DMS53 (cell line): ENCODE data around the gene FASTK.
A peak's percentile ranks its signal among the peaks of the same experiment; 100 is the strongest.

ENCODE experiments used
- DNase-seq: peaks from one replicate; lab custom pipeline; 2025; lab: John Stamatoyannopoulos, UW

FASTK gene

GRCh38 chr7:151117565-151117964 is 37.0 kb upstream of the FASTK start:
- DNase-seq: no peak

GRCh38 chr7:151116603-151117440 is 36.2 kb upstream of the FASTK start:
- no peak for DNase-seq

DNA sequence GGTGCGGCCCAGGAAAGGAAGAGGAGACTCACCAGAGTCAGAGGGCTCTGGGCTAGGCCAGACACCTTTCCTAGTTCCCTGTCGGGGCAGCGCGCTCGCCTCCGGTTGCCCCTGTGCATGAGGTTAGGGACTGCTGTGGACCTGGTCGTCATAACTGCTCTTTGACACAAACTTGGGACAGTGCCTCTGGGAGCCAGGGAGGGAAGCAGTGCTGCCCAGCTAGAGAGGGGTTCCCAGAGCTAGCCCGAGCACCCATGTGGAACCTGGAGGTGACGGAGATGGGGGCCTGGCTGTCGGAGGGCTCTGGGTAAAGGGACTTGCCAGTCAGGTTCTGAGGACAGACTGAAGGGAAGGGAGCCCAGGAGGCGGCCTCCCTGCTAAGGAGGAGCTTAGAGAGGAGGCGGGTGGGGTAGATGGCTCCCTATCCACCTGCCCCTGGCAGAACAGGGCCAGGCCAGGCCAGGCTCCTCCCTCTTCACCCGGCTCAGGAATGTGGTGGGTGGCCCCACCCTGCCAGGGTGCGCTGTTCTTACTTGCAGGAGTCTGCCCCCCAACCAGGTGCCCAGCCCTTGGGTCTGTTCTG is 35.3 kb upstream of the FASTK start:
- DNase-seq: peak; percentile 38

DNA sequence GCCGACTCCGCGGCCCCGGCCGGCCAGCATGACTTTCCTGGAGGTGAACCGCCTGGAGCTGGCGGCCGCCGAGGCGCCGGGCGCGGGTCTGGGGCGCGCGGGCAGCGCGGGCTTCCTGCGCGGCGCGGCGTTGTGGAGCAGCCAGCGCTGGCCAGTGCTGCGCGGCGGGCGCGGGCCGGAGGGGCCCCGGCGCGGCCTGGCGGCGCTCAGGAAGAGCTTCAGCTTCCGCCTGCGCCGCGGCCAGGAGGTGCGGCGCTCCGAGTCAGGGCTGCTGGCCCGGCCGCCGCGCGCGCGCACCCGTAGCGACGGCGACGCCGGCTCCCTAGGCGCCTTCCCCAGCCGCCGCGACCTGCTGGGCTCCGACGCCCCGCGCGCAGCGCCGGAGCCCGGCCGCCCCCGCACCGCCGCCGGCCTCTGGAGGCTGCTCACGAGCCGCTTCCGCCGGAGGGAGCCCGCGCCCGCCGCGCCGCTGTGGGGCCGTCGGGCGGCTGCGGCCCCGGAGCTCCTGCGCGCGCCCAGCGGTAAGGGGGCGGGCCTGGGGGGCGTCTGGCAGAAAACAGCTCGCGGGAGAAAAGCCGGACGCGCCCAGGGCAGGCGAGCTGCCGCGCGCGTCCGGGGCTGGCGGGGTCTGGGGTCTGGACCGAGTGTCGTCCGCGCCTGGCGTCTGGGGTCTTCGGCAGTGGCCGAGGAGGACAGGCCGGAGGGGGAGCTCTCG is 34.7 kb upstream of the FASTK start:
- no peak for DNase-seq

- DNase-seq: no peak
These were observed 33.8 kb upstream of the FASTK start for GRCh38 chr7:151114151-151115090.

DNA sequence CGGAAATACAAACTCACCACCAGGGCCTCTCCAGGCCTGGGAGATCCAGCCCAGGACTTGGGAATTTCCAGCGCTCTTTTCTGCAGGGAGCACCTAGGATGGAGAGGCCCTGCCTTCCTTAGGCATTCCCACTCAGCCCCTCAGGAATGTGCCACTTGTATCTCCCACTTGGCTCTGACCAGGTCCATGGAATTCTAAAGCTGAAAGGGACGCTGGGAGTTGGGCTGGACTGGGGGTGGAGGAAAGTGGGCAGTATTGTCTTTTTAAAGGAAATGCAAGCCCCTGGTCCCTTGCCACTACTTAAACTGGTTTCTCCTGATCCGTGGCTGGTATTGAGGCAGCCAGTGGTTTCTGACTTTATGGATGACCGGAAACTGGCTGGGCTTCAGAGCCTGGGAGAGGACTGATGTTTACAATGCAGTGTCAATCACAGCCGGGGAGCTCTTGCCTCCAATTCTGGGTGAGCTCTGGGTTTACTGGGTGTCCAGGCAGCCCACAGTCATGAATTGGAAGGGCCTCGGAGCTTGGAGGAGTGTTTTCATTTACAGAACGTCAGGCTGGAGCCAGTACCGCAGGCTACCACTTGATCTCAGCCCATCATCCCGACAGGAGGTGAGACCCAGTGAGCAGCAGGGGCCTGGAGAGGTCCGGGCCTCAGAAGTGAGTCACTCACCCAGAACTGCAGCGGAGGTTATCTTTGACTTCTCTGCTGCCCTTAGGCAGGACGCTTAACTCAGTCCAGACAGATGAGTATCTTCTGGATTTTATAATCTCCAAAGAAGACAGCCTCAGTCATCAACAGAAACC is 32.9 kb upstream of the FASTK start:
- DNase-seq: no peak

DNA sequence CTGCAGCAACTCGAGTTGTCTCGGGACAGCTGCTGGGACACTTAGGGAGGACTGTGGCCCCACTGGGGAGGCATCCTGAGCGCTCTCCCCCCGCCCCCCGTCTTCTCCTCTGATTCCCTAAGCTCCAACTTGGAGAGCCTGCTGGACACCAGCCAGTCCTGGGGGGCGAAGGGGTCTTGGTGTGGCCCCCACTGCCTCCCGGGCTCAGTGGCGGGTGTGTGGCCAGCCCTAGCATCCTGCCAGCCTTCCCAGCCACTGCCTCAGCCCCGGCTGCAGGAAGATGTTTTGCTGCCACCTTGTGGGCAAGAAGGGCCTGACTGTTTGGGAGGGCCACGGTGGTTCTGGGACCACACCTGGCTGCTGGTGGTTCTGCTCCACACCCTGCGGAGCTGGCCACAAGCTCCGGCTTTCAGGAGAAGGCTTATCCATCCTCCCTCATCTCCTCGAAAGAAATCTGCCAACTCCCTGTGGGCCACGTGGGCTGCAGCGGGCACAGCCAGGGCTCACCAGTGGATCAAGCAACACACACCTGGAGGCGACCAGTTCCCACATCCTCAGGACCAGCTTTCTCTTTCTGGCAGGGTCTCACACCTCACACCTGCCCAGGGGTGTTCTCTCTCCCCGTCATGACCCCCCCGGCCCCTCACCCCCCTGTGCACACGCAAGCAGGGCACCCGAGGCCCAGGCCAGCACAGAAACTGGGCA is 30.5 kb upstream of the FASTK start:
- DNase-seq: peak; percentile 87

- no peak for DNase-seq
These were observed 29.8 kb upstream of the FASTK start for GRCh38 chr7:151110236-151110940.

DNA sequence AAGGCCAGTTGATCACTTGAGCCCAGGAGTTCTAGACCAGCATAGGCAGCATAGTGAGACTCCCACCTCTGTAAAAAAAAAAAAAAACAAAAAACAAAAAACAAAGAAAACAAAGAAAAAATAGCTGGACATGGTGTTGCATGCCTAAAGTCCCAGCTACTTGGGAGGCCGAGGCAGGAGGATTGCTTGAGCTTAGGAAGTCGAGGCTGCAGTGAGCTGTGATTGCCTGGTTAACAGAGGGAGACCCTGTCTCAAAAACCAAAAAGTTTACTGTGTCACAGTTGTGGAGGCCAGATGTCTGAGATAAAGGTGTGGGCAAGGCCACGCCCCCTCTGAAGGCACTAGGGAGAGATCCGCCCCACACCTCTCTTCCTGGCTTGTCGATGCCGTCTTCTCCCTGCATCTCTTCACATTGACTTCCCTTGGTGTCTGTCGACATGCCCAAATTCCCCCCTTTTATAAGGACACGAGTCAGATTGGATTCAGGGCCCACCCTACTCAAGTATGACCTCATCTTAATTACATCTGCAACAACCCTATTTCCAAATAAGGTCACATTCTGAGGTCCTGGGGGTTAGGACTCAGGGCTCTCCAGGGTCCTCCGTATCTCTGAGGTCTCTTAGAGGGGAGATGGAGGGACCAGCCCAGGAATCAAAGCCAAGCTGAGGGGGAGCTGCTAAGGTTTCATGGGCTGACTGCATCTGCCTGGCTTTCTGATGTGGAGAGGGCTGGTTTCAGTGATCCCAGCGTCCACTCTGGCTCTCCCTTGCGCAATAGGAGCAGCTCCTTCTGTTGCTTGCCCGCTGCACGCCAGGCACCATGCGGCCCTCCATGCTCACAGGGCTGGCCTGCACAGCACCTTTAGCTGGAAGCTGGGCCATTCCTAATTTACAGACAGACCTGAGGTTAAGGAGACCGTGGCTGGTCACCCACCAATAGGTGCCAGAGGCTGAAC is 28.8 kb upstream of the FASTK start:
- DNase-seq: no peak

GRCh38 chr7:151107882-151108281 is 27.3 kb upstream of the FASTK start:
- DNase-seq: no peak

DNA sequence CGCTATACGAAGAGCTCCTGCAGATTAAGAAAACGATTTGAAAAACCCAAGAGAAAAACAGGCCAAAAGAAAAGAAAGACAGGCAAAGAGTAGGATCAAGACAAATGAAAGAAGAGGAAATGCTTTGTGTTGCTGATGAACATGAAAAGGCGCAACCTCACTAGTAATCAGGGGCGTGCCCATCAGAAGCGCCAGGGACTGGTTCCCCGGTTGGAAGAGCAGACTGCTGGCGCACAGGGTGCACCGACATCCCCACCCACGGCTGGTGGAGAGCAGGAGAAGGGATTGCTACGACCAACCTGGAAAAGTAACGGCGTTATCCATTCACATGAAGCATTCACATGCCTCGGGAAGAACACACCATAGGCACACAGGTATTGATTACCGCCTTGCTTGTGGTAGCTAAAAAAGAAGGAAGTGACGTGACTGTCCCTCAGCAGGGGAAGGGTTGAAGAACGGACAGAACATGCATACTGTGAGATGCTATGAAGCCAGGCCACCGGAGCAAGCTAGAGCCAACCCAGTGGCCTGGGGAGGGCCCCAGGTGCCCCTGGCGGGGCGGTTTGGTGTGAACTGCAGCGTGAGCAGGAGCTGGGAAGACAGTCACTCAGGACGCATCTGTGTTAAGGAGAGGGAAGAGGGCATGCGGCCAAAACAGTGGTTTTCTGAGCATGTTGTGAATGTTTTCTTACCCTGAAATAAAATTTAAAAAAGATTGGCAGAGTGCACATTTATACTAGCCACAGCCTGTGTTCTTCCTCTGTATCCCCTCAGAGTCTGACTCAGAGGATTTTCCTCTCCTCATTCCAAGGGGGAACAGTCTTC is 24.0 kb upstream of the FASTK start:
- DNase-seq: no peak

GRCh38 chr7:151103973-151104372 is 23.4 kb upstream of the FASTK start:
- no peak for DNase-seq

GRCh38 chr7:151102991-151103390 is 22.4 kb upstream of the FASTK start:
- no peak for DNase-seq

DNA sequence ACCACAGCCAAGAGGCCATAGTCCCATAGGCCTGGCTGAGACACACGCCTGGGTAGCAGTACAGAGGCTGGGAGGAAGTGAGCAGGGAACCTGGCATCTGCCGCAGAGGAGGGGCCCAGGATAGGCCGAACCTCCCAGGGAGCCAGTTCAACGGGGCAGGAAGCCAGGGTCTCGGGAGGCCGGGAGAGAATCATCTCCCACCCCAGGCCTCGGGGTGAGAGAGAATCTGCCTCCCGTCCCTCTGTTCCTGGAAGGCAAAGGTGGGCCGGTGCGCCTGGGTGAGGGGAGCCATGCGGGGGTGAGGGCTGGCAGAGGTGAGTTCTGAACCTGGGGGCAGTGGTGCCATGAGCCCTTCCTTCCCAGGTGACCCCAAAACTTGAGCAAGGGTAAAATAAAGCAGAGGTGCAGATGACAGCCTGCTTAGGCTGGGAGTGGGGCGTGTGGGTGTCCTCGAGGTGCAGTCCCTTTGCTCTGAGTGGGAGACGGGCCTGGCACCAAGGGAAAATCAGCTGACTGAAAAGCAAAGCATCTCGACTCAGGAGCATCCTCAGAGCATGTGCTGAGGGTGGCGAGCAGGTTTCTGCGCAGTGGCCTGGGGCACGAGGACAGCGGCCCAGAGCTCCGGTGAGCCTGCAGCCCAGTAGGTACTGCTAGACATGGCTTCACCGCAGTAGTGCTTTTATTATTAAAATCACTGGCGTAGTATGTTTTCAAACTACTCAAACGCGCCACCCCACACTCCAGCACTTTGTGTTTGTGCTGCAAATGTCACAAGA is 21.2 kb upstream of the FASTK start:
- DNase-seq: no peak

DNA sequence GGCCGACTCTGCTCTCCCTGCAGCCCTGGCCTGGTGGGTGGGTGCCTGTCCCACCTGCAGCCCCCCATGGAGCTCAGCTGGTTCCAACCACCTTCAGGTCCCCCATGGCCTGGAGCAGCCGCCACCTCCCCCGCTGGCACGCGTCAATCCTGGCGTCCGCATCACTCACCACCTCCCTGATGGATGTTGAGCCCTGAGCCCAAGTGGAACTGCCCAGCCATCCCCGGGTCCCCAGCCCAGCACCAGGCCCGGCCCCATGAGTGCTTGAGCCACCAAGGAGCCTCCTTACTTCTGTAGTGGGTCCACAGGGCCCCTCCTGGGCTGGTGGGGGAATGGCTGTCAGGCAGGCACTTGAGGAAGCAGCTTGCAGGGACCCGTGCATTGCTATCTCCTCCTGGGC is 20.3 kb upstream of the FASTK start:
- DNase-seq: no peak

DNA sequence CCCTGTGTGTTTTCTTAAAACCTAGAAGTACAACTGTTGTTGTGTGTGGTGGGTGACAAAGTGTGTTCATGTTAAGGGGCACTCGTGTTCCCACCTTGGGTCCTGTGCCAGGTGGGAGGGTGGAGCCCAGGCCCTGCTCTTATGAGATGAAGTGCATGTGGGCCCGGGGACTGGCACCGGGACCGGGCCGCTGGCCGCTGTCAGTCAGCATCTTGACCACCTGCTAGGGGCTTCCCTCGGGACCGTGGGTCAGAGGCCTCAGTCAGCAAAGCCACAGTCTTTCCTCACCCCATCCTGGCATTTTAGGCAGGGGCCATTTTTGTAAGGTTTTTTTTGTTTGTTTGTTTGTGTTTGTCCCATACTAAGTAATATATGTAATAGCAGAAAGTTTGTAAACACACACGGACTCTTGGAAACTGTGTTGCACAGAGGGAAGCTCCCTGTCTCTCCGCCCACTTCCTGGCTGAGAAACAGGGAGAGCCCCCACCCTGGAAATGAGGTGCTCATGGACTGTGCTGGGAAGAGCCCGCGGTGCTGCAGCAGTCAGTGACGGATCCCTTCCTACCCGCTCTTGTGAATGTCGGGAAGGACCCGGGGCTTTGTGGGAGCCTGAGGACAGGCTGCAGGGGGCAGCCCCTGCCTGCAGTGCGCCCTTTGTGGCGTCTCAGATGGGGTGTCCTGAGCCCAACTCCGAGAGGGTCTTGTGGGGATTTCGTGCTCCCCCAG is 19.0 kb upstream of the FASTK start:
- DNase-seq: no peak
